WTC11 (cell line): ENCODE results near the gene PSENEN.

Experiments used
- ATF2 ChIP-seq: sonication (generic); formaldehyde crosslinking; IDR thresholded peaks from 2 replicates; pipeline ENCODE4 v1.8.1; 2022; ENCODE audit warnings: low read depth, missing genetic modification reagents, borderline replicate concordance
- CREM ChIP-seq: sonication (generic); formaldehyde crosslinking; IDR thresholded peaks from 2 replicates; pipeline ENCODE4 v1.8.1; 2022; ENCODE audit warnings: mild to moderate bottlenecking, missing genetic modification reagents, moderate library complexity
- CTCF ChIP-seq: fragments of 200-600 bp; IDR thresholded peaks from 2 replicates; pipeline ENCODE4 v1.8.0; 2022; ENCODE audit warnings: antibody characterized with exemption
- ESRRA ChIP-seq: sonication (generic); formaldehyde crosslinking; IDR thresholded peaks from 2 replicates; pipeline ENCODE4 v1.8.1; 2022; ENCODE audit warnings: mild to moderate bottlenecking, missing genetic modification reagents, borderline replicate concordance
- FOXK1 ChIP-seq: sonication (generic); formaldehyde crosslinking; IDR thresholded peaks from 2 replicates; pipeline ENCODE4 v1.8.0; 2022; ENCODE audit warnings: mild to moderate bottlenecking, moderate library complexity, missing genetic modification reagents
- JUN ChIP-seq: sonication (generic); formaldehyde crosslinking; IDR thresholded peaks from 2 replicates; pipeline ENCODE4 v1.8.0; 2023; ENCODE audit warnings: mild to moderate bottlenecking, missing genetic modification reagents
- PREB ChIP-seq: sonication (generic); formaldehyde crosslinking; IDR thresholded peaks from 2 replicates; pipeline ENCODE4 v1.8.1; 2022; ENCODE audit warnings: mild to moderate bottlenecking, missing genetic modification reagents, moderate library complexity, borderline replicate concordance
- RELA ChIP-seq: sonication (generic); formaldehyde crosslinking; IDR thresholded peaks from 2 replicates; pipeline ENCODE4 v1.8.1; 2022; ENCODE audit warnings: missing genetic modification reagents, mild to moderate bottlenecking, borderline replicate concordance
- STAT6 ChIP-seq: sonication (generic); formaldehyde crosslinking; conservative IDR thresholded peaks from 2 replicates; pipeline ENCODE4 v1.8.1; 2023; ENCODE audit warnings: mild to moderate bottlenecking, low read depth, missing genetic modification reagents, moderate library complexity
- TEAD4 ChIP-seq: sonication (generic); formaldehyde crosslinking; IDR thresholded peaks from 2 replicates; pipeline ENCODE4 v1.8.0; 2022; ENCODE audit warnings: mild to moderate bottlenecking, missing genetic modification reagents
- TF ChIP-seq, protein P1 (sequence below): sonication (generic); formaldehyde crosslinking; IDR thresholded peaks from 2 replicates; pipeline ENCODE4 v1.8.1; 2023; ENCODE audit warnings: mild to moderate bottlenecking, missing genetic modification reagents, moderate library complexity
- TF ChIP-seq, protein P2 (sequence below): sonication (generic); formaldehyde crosslinking; IDR thresholded peaks from 2 replicates; pipeline ENCODE4 v1.8.0; 2023; ENCODE audit warnings: missing genetic modification reagents
- TF ChIP-seq, protein P3 (sequence below): sonication (generic); formaldehyde crosslinking; IDR thresholded peaks from 2 replicates; pipeline ENCODE4 v1.8.1; 2023; ENCODE audit warnings: mild to moderate bottlenecking, missing genetic modification reagents, moderate library complexity

DNA sequence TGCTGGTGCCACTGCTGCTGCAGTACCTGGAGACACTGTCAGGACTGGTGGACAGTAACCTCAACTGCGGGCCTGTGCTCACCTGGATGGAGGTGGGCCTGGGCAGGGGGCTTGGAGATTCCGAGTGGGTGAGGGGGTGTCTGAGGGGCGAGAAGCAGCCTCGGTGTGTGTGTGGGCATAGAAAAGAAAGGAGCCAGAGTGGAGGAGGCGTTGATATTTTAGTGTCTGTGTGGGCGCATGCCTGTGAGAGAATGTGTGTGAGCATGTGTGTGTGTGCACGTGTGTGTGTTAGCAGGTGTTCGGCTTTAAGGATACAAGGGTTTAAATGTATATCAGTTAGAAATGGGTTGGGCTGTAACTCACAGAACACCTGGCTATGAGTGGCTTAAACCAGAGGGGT is 33.6 kb downstream of the PSENEN start:
- no peak for TF ChIP-seq TEAD4 (CRISPR knock-in tag)
- TF ChIP-seq, protein P1, sequence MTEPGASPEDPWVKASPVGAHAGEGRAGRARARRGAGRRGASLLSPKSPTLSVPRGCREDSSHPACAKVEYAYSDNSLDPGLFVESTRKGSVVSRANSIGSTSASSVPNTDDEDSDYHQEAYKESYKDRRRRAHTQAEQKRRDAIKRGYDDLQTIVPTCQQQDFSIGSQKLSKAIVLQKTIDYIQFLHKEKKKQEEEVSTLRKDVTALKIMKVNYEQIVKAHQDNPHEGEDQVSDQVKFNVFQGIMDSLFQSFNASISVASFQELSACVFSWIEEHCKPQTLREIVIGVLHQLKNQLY (CRISPR knock-in tag): no peak
- TF ChIP-seq, protein P2, sequence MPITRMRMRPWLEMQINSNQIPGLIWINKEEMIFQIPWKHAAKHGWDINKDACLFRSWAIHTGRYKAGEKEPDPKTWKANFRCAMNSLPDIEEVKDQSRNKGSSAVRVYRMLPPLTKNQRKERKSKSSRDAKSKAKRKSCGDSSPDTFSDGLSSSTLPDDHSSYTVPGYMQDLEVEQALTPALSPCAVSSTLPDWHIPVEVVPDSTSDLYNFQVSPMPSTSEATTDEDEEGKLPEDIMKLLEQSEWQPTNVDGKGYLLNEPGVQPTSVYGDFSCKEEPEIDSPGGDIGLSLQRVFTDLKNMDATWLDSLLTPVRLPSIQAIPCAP (CRISPR knock-in tag): no peak
- no peak for TF ChIP-seq JUN (CRISPR knock-in tag)
- TF ChIP-seq PREB (CRISPR knock-in tag): no peak
- TF ChIP-seq, protein P3, sequence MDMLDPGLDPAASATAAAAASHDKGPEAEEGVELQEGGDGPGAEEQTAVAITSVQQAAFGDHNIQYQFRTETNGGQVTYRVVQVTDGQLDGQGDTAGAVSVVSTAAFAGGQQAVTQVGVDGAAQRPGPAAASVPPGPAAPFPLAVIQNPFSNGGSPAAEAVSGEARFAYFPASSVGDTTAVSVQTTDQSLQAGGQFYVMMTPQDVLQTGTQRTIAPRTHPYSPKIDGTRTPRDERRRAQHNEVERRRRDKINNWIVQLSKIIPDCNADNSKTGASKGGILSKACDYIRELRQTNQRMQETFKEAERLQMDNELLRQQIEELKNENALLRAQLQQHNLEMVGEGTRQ (CRISPR knock-in tag): no peak
- no peak for TF ChIP-seq CTCF
- no peak for TF ChIP-seq ESRRA
- TF ChIP-seq FOXK1 (CRISPR knock-in tag): no peak
- no peak for TF ChIP-seq STAT6 (CRISPR knock-in tag)
- TF ChIP-seq RELA (CRISPR knock-in tag): no peak
- TF ChIP-seq CREM (CRISPR knock-in tag): no peak
- no peak for TF ChIP-seq ATF2 (CRISPR knock-in tag)
